AG09309 (cell line): ENCODE results near the gene DDX51.

Experiments used
- DNase-seq: peaks from one replicate; pipeline ENCODE4 v3.0.0-alpha.2; 2010; ENCODE audit warnings: low read depth
- H3K4me3 ChIP-seq: 2 replicates; pipeline ENCODE4 v1.5.1; 2011; ENCODE audit warnings: mild to moderate bottlenecking, low read depth, low read length, moderate library complexity; ENCODE audit not compliant: control insufficient read depth
- CTCF ChIP-seq: IDR thresholded peaks from 2 replicates; pipeline ENCODE4 v1.5.1; 2011; ENCODE audit warnings: mild to moderate bottlenecking, low read depth, low read length, inconsistent platforms; ENCODE audit not compliant: insufficient read depth, control insufficient read depth; ENCODE audit errors: missing control alignments

Gene DDX51

DNA sequence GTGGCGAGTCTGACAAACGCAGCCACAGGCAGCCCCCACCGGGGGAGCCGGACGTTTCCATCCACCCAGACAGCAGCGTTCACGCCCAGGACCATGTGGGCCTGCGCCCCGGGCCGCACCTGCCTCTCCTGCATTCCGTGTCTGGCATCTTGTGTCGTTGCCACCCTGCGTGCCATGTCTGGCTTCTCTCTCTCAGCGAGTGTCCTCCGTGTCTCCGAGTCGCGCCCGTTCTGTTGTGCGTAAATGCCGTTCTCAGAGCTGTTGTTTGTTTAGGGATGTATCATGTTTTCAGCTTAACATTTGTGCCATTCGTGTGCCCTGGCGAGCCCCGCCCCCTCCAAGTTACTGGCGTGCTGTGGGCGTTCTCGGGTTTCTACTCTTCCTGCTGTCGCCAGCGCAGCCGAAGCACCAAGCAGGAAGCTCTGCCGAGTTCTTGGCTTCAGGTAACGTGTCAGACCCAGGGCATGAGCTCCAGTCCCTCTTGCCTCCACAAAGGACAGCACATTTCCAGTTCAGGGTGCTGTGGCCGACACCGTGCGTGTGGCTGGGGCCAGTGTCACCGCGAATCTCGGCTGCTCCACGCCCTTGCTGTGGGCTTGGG lies 34.8 kb upstream of the DDX51 start:
- no peak for DNase-seq
- no peak overlapping the region for H3K4me3 ChIP-seq
- TF ChIP-seq CTCF = no peak

GRCh38 chr12:132178316-132178715 lies 34.2 kb upstream of the DDX51 start:
- no peak for TF ChIP-seq CTCF
- no peak for DNase-seq
- no peak overlapping the region for H3K4me3 ChIP-seq

DNA sequence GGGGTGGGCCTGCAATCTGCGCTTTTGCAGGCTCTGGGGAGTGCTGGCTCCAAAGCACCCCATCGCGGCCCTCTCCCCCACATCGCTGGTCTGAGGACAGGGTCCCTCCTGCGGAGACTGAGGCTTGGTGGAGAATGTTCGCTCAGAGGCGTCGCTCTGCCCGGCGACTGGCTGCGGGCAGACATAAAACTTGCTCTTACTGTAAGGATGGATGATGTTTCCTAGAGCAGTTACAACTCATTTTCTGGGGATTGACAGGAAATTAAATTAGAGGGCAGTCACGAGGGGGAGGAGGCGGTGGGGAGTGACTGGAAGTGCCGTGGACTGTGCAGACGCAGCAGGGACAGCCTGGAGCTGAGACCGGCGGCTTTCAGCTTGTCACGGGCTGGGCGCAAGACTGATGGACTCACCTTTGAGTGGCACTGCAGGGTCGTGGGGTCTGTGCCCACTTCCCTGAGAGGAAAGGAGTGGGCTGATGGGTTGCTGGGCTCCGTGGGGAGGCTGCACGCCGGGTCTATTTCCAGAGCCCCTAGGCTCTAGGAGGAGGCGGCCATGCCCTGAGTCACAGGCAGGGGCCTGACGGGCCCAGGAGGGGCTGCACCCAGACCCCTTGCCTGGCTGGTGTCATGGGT lies 32.9 kb upstream of the DDX51 start:
- H3K4me3 ChIP-seq = no peak overlapping the region
- DNase-seq = no peak
- no peak for TF ChIP-seq CTCF

- no peak for TF ChIP-seq CTCF
- H3K4me3 ChIP-seq = no peak overlapping the region
- DNase-seq = no peak
Measured at GRCh38 chr12:132176385-132176919, 32.3 kb upstream of the DDX51 start.

- DNase-seq = no peak
- H3K4me3 ChIP-seq = no peak overlapping the region
- no peak for TF ChIP-seq CTCF
Measured at GRCh38 chr12:132175496-132176384, 31.6 kb upstream of the DDX51 start.

GRCh38 chr12:132174839-132175490 lies 30.8 kb upstream of the DDX51 start:
- H3K4me3 ChIP-seq = no peak overlapping the region
- TF ChIP-seq CTCF = no peak
- no peak for DNase-seq
